CD8-positive, alpha-beta memory T cell (primary cell): Measurements from ENCODE around the gene TNFRSF9. TPM values are rescaled to one million over a fixed set of nuclear protein-coding genes. Genes with fewer than 3 reads are reported as not detected.
"Not testable (repeated sequence)": the region's sequence is repeated elsewhere in the genome, so short reads cannot be mapped to it uniquely, and the experiment has no call there.

ENCODE experiments used
- CTCF ChIA-PET: fragments of 350-600 bp; sonication (Branson Sonifier 250); formaldehyde crosslinking; loops from one replicate; lab custom pipeline; 2021; ENCODE audit warnings: antibody characterized with exemption; lab: Charles Lee
- POLR2A ChIA-PET: fragments of 350-600 bp; sonication (Branson Sonifier 250); formaldehyde crosslinking; loops from one replicate; lab custom pipeline; 2021; ENCODE audit warnings: antibody characterized with exemption; lab: Charles Lee
- DNase-seq, 5 donors: peaks; one replicate each; pipeline versions ENCODE4 v3.0.0 to v3.0.0-alpha.2; 2020 to 2022; ENCODE audit warnings: mixed read lengths in 1 of 5
- H3K27ac ChIP-seq: one replicate; pipeline ENCODE4 v1.7.0; 2013; ENCODE audit warnings: low read depth, mild to moderate bottlenecking, low read length, moderate library complexity
- H3K27me3 ChIP-seq: 2 replicates; pipeline ENCODE4 v1.7.0; 2013; ENCODE audit warnings: low read length, mild to moderate bottlenecking; ENCODE audit not compliant: insufficient read depth, poor library complexity, severe bottlenecking
- H3K36me3 ChIP-seq: 2 replicates; pipeline ENCODE4 v1.7.0; 2013; ENCODE audit warnings: mild to moderate bottlenecking, low read length, moderate library complexity; ENCODE audit not compliant: insufficient read depth
- H3K4me1 ChIP-seq: 2 replicates; pipeline ENCODE4 v1.7.0; 2013; ENCODE audit warnings: mild to moderate bottlenecking, low read length, moderate library complexity; ENCODE audit not compliant: insufficient read depth
- H3K4me3 ChIP-seq: 2 replicates; pipeline ENCODE4 v1.7.0; 2013; ENCODE audit warnings: mild to moderate bottlenecking, low read length
- H3K9me3 ChIP-seq: 2 replicates; pipeline ENCODE4 v1.7.0; 2013; ENCODE audit warnings: mild to moderate bottlenecking, low read length
- H3K27ac Mint-ChIP-seq, 8 donors: one replicate each; pipeline ENCODE4 v1.8.0; 2020 to 2021; ENCODE audit warnings: mixed read lengths in 8 of 8, mild to moderate bottlenecking in 6 of 8, inconsistent platforms in 3 of 8, moderate library complexity in 3 of 8
- H3K27me3 Mint-ChIP-seq, 2 donors: one replicate each; pipeline ENCODE4 v1.8.0; 2020 to 2021; ENCODE audit warnings: mixed read lengths in 2 of 2, mild to moderate bottlenecking in 1 of 2, moderate library complexity in 1 of 2
- H3K36me3 Mint-ChIP-seq, 3 donors: one replicate each; pipeline ENCODE4 v1.8.0; 2020 to 2021; ENCODE audit warnings: mixed read lengths in 3 of 3, inconsistent platforms in 1 of 3, mild to moderate bottlenecking in 1 of 3
- H3K4me1 Mint-ChIP-seq, 3 donors: one replicate each; pipeline ENCODE4 v1.8.0; 2020 to 2021; ENCODE audit warnings: mixed read lengths in 3 of 3, inconsistent platforms in 1 of 3, mild to moderate bottlenecking in 1 of 3
- H3K4me3 Mint-ChIP-seq, 7 donors: one replicate each; pipeline ENCODE4 v1.8.0; 2020 to 2021; ENCODE audit warnings: mixed read lengths in 7 of 7, mild to moderate bottlenecking in 6 of 7, moderate library complexity in 4 of 7, inconsistent platforms in 2 of 7
- H3K9me3 Mint-ChIP-seq, 5 donors: one replicate each; pipeline ENCODE4 v1.8.0; 2020 to 2022; ENCODE audit warnings: mixed read lengths in 5 of 5, mild to moderate bottlenecking in 3 of 5, moderate library complexity in 2 of 5, inconsistent platforms in 1 of 5
- polyA plus RNA-seq: library from polyadenylated mRNA; unstranded; fragments of 300-500 nt; fragmentation: Illumina TruSeq; gene quantifications from one replicate; pipeline ENCODE4 v1.2.3, GENCODE V29; 2021
- total RNA-seq, 2 experiments: library from RNA; stranded (reverse); gene quantifications; one replicate each; pipeline ENCODE4 v1.2.3, GENCODE V29; 2021

TNFRSF9 gene
- total and polyA plus RNA-seq, 3 experiments from 2014 or later: 14.4 to 279 (median 273) TPM

DNA sequence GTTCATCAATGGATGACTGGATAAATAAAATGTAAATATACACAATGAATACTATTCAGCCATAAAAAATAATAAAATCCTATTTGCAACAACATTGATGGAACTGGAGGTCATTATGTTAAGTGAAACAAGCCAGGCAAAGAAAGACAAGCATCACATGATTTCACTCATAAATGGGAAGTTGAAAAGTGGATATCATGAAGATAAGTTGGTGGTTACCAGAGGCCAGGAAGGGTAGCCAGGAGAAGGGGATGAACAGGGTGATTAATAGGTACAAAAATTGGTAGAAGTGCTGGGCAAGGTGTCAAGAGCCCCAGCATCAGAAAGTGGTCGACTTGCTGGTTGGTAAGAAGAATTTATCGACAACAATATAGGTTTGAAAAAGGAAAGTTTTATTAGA, 19.5 kb upstream of the TNFRSF9 start:
- Histone ChIP-seq H3K9me3 (no peaks in the 10 kb centered on the region), H3K36me3 (peaks cover 11% of the 10 kb centered on the region), H3K4me1 (peaks cover 54% of the 10 kb centered on the region), H3K27ac (peak overlapping the region; percentile 88), H3K4me3 (peak overlapping the region; percentile 80), H3K27me3 (no peaks in the 10 kb centered on the region)
- H3K9me3 Mint-ChIP-seq: no peaks in the 10 kb centered on the region
- ChIA-PET CTCF (interaction anchor here (0.7 kb wide), 1 partner anchor 11 kb away, joined by 3 read pairs; no protein-coding TSS in a partner anchor), POLR2A (no interaction called here)
- H3K36me3 Mint-ChIP-seq: peaks cover 1 to 34% (median 5%) of the 10 kb centered on the region in 3 donors
- H3K27me3 Mint-ChIP-seq: peaks cover 0 to 1% of the 10 kb centered on the region in 2 donors
- peaks cover 62 to 79% (median 72%) of the 10 kb centered on the region in 3 donors for H3K4me1 Mint-ChIP-seq
- H3K27ac Mint-ChIP-seq: peak overlapping the region; percentile 74 to 100 (median 97)
- no peak for DNase-seq
- H3K4me3 Mint-ChIP-seq: peak overlapping the region; percentile 80 to 99 (median 96)

GRCh38 chr1:7956218-7957032, 15.8 kb upstream of the TNFRSF9 start:
- H3K36me3 Mint-ChIP-seq: peaks cover 0 to 13% (median 0%) of the 10 kb centered on the region in 3 donors
- H3K27ac ChIP-seq: no peak overlapping the region
- no peaks in the 10 kb centered on the region for H3K9me3 Mint-ChIP-seq
- peak overlapping the region; percentile 63 to 93 (median 84) for H3K27ac Mint-ChIP-seq
- no peaks in the 10 kb centered on the region for H3K36me3 ChIP-seq
- H3K27me3 Mint-ChIP-seq: peaks cover 0 to 1% of the 10 kb centered on the region in 2 donors
- no peaks in the 10 kb centered on the region for H3K27me3 ChIP-seq
- DNase-seq: no peak
- ChIA-PET POLR2A (interaction anchor here (1.1 kb wide), 1 partner anchor 26 kb away, joined by 3 read pairs; no protein-coding TSS in a partner anchor), CTCF (no interaction called here)
- peaks cover 30% of the 10 kb centered on the region for H3K4me1 ChIP-seq
- peak overlapping the region; percentile 62 to 80 (median 72) for H3K4me3 Mint-ChIP-seq
- no peaks in the 10 kb centered on the region for H3K9me3 ChIP-seq
- peak overlapping the region; percentile 18 for H3K4me3 ChIP-seq
- H3K4me1 Mint-ChIP-seq: peaks cover 45 to 59% (median 58%) of the 10 kb centered on the region in 3 donors

- H3K27ac Mint-ChIP-seq: peak overlapping the region; percentile 94 to 99 (median 97)
- peaks cover 0 to 8% (median 0%) of the 10 kb centered on the region in 3 donors for H3K36me3 Mint-ChIP-seq
- CTCF ChIA-PET: no interaction called here
- H3K27me3 ChIP-seq: no peaks in the 10 kb centered on the region
- no peaks in the 10 kb centered on the region for H3K36me3 ChIP-seq
- POLR2A ChIA-PET: interaction anchor here (0.5 kb wide), 1 partner anchor 11 kb away, joined by 4 read pairs; no protein-coding TSS in a partner anchor
- H3K4me1 Mint-ChIP-seq: peaks cover 41 to 57% (median 54%) of the 10 kb centered on the region in 3 donors
- H3K27ac ChIP-seq: peak overlapping the region; percentile 84
- peak overlapping the region; percentile 77 for H3K4me3 ChIP-seq
- peak overlapping the region; percentile 89 to 93 (median 92) for H3K4me3 Mint-ChIP-seq
- H3K9me3 Mint-ChIP-seq: no peaks in the 10 kb centered on the region
- H3K27me3 Mint-ChIP-seq: no peaks in the 10 kb centered on the region
- H3K4me1 ChIP-seq: peaks cover 28% of the 10 kb centered on the region
- DNase-seq: no peak
- H3K9me3 ChIP-seq: no peaks in the 10 kb centered on the region
Observed at GRCh38 chr1:7954683-7955082, 14.0 kb upstream of the TNFRSF9 start.

DNA sequence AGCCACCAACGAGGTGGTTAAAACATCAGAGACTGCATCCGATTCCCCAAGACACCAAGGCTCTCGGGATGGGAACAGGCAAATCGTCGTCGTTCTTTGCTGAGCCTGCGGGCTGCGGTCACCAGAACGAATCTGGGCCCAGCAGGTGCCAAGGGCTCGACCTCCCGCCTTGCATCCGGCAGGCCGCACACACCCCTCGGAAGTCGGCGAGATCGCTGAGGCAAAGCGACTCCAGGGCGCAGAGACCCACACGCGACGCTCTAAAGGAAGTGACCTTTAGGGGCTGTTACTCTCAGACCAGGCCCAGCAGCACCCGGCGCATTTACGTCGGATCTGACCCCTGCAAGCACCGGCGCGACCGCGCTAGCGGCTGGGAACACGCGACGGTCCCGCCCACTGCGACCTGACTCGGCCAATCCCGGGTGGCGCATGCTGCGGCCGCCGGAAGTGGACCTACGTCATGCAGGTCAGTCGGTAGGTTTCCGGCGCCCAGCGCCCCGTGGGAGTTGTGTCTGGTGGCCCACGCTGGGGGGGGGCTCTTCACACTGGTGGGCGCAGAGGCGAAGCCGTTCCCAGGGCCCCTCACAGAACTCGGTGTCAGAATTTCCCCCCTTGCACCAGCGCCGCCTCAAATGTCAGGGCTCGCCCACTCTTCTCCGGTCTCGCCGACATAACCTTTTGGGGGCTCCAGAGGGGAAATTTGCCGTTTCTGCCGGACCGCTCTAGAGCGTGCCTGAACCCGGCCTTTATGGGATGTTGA, 13.4 kb upstream of the TNFRSF9 start:
- ChIA-PET POLR2A (interaction anchor here (0.5 to 0.6 kb wide), 3 partner anchors 8 to 40 kb away, joined by 3 to 4 read pairs (median 4); no protein-coding TSS in a partner anchor), CTCF (no interaction called here)
- peak; percentile 62 to 85 (median 72) for DNase-seq
- Mint-ChIP-seq H3K27ac (peak overlapping the region; percentile 94 to 99 (median 97)), H3K4me1 (peaks cover 41 to 58% (median 54%) of the 10 kb centered on the region in 3 donors), H3K4me3 (peak overlapping the region; percentile 89 to 93 (median 92)), H3K36me3 (peaks cover 0 to 8% (median 0%) of the 10 kb centered on the region in 3 donors), H3K9me3 (no peaks in the 10 kb centered on the region), H3K27me3 (no peaks in the 10 kb centered on the region)
- H3K4me3 ChIP-seq: peak overlapping the region; percentile 77
- H3K9me3 ChIP-seq: no peaks in the 10 kb centered on the region
- H3K4me1 ChIP-seq: peaks cover 34% of the 10 kb centered on the region
- H3K27ac ChIP-seq: peak overlapping the region; percentile 84
- H3K36me3 ChIP-seq: no peaks in the 10 kb centered on the region
- no peaks in the 10 kb centered on the region for H3K27me3 ChIP-seq

- H3K27ac ChIP-seq, H3K4me3 Mint-ChIP-seq, H3K36me3 ChIP-seq, H3K9me3 Mint-ChIP-seq, POLR2A ChIA-PET, CTCF ChIA-PET, H3K27me3 Mint-ChIP-seq, DNase-seq, H3K36me3 Mint-ChIP-seq, H3K4me3 ChIP-seq, H3K27me3 ChIP-seq, H3K27ac Mint-ChIP-seq, H3K9me3 ChIP-seq: not testable (repeated sequence)
- peaks cover 40% of the 10 kb centered on the region for H3K4me1 ChIP-seq
- H3K4me1 Mint-ChIP-seq: peaks cover 47 to 65% (median 60%) of the 10 kb centered on the region in 3 donors
Observed at GRCh38 chr1:7952791-7953190, 12.2 kb upstream of the TNFRSF9 start.

DNA sequence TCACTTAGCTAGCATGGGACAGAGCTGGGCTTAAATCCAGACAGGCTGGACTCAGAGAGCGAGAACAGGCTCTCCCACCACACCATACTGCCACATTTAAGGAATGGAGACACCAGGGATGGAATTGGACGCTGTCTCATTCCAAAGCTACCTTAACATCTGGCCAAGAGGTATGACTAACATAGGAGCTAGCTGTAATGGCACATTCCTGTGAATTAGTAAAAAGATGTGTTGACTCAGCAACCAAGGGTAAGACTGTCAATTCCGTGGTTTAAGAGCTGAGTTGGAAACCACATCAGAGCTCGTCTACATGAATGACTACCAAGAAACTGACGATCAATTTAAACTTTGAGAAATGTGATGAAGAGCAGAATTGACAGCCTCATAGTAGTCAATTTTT, 8.3 kb upstream of the TNFRSF9 start:
- H3K4me1 Mint-ChIP-seq: peaks cover 22 to 35% (median 28%) of the 10 kb centered on the region in 3 donors
- peaks cover 0 to 3% (median 0%) of the 10 kb centered on the region in 3 donors for H3K36me3 Mint-ChIP-seq
- H3K27me3 Mint-ChIP-seq: no peaks in the 10 kb centered on the region
- ChIA-PET CTCF (interaction anchor here (0.9 to 1.6 kb wide), 6 partner anchors 9 to 47 kb away, joined by 3 to 4 read pairs (median 3); partner anchors contain the start of gene TNFRSF9), POLR2A (interaction anchor here (0.6 to 1.4 kb wide), 3 partner anchors 13 to 868 kb away, joined by 6 to 9 read pairs (median 8); partner anchors contain the start of genes PARK7 and RERE)
- peak overlapping the region; percentile 7 to 44 (median 14) for H3K4me3 Mint-ChIP-seq
- Histone ChIP-seq H3K4me3 (no peak overlapping the region), H3K9me3 (no peaks in the 10 kb centered on the region), H3K27me3 (no peaks in the 10 kb centered on the region), H3K27ac (no peak overlapping the region), H3K36me3 (no peaks in the 10 kb centered on the region), H3K4me1 (peaks cover 19% of the 10 kb centered on the region)
- peak overlapping the region; percentile 11 to 91 (median 56) for H3K27ac Mint-ChIP-seq
- DNase-seq: peak in 4 of 5 donors; percentile 9 to 69 (median 48)
- no peaks in the 10 kb centered on the region for H3K9me3 Mint-ChIP-seq

GRCh38 chr1:7943251-7943650, 2.6 kb upstream of the TNFRSF9 start:
- no peaks in the 10 kb centered on the region for H3K9me3 ChIP-seq
- H3K27me3 Mint-ChIP-seq: peaks cover 8 to 17% of the 10 kb centered on the region in 2 donors
- no peaks in the 10 kb centered on the region for H3K27me3 ChIP-seq
- peak overlapping the region; percentile 7 to 83 (median 72) for H3K27ac Mint-ChIP-seq
- H3K36me3 ChIP-seq: no peaks in the 10 kb centered on the region
- peak overlapping the region; percentile 44 to 87 (median 82) for H3K4me3 Mint-ChIP-seq
- CTCF ChIA-PET: interaction anchor here (1.6 to 1.7 kb wide), 3 partner anchors 11 to 34 kb away, joined by 3 to 5 read pairs (median 4); no protein-coding TSS in a partner anchor
- H3K4me1 Mint-ChIP-seq: peaks cover 38 to 47% (median 46%) of the 10 kb centered on the region in 3 donors
- peaks cover 25% of the 10 kb centered on the region for H3K4me1 ChIP-seq
- H3K36me3 Mint-ChIP-seq: no peaks in the 10 kb centered on the region
- no peaks in the 10 kb centered on the region for H3K9me3 Mint-ChIP-seq
- DNase-seq: no peak
- H3K27ac ChIP-seq: no peak overlapping the region
- POLR2A ChIA-PET: no interaction called here
- H3K4me3 ChIP-seq: no peak overlapping the region
